ENCODE results near the gene PDE8A.

PDE8A gene

GRCh38 chr15:84987949-84988624 is 6.4 kb downstream of the PDE8A start:
- no peak overlapping the region for H3K4me3 ChIP-seq
- TF ChIP-seq CTCF (IDR thresholded peaks at IDR 0.05): no peak
- H3K4me1 ChIP-seq: peaks cover 0 to 72% (median 22%) of the 10 kb centered on the region in 4 donors
- no peaks in the 10 kb centered on the region for H3K27me3 ChIP-seq
- no peaks in the 10 kb centered on the region for H3K36me3 ChIP-seq
- intact Hi-C loops (cut with DNase I; ENCODE audit: low total_unique reads): no loop called here
- H3K9me3 ChIP-seq: no peaks in the 10 kb centered on the region
- DNase-seq: no peak
- H3K27ac ChIP-seq: no peak overlapping the region

GRCh38 chr15:84988909-84989644 is 7.4 kb downstream of the PDE8A start:
- intact Hi-C loops (cut with DNase I; ENCODE audit: low total_unique reads): no loop called here
- H3K27me3 ChIP-seq: no peaks in the 10 kb centered on the region
- no peak for DNase-seq
- no peak overlapping the region for H3K4me3 ChIP-seq
- H3K9me3 ChIP-seq: no peaks in the 10 kb centered on the region
- H3K27ac ChIP-seq: no peak overlapping the region
- no peaks in the 10 kb centered on the region for H3K36me3 ChIP-seq
- TF ChIP-seq CTCF (IDR thresholded peaks at IDR 0.05): no peak
- H3K4me1 ChIP-seq: peaks cover 0 to 62% (median 17%) of the 10 kb centered on the region in 4 donors

- DNase-seq: no peak
Measured at GRCh38 chr15:84990507-84990906, 8.9 kb downstream of the PDE8A start.

GRCh38 chr15:84991014-84991712 is 9.5 kb downstream of the PDE8A start:
- intact Hi-C loops (cut with DNase I; ENCODE audit: low total_unique reads): no loop called here

More at GRCh38 chr15:84990507-84990906, 8.9 kb downstream of the PDE8A start:
- Histone ChIP-seq H3K9me3 (no peaks in the 10 kb centered on the region), H3K27ac (no peak overlapping the region), H3K27me3 (no peaks in the 10 kb centered on the region), H3K36me3 (no peaks in the 10 kb centered on the region), H3K4me1 (peaks cover 0 to 54% (median 16%) of the 10 kb centered on the region in 4 donors), H3K4me3 (no peak overlapping the region)
- intact Hi-C loops (cut with DNase I; ENCODE audit: low total_unique reads): no loop called here
- no peak for TF ChIP-seq CTCF (IDR thresholded peaks at IDR 0.05)

More at GRCh38 chr15:84991014-84991712, 9.5 kb downstream of the PDE8A start:
- Histone ChIP-seq H3K27ac (no peak overlapping the region), H3K4me3 (no peak overlapping the region), H3K27me3 (no peaks in the 10 kb centered on the region), H3K36me3 (no peaks in the 10 kb centered on the region), H3K4me1 (peaks cover 0 to 48% (median 16%) of the 10 kb centered on the region in 4 donors), H3K9me3 (no peaks in the 10 kb centered on the region)
- no peak for TF ChIP-seq CTCF (IDR thresholded peaks at IDR 0.05)
- DNase-seq: no peak

Data from tibial artery (tissue), 4 donors.